Panc1 (cell line): ENCODE data around the gene MST1.

Source experiments
- POLR2AphosphoS5 ChIP-seq: IDR thresholded peaks from 2 replicates; pipeline ENCODE4 v1.6.1; 2012; ENCODE audit warnings: mild to moderate bottlenecking, low read depth, low read length, moderate library complexity
- TCF7L2 ChIP-seq: IDR thresholded peaks from 2 replicates; pipeline ENCODE4 v1.6.1; 2011; ENCODE audit warnings: mild to moderate bottlenecking, low read depth, low read length, inconsistent platforms
- TF ChIP-seq, protein P1 (sequence below): fragments of 450-650 bp; IDR thresholded peaks from 2 replicates; pipeline ENCODE4 v1.5.1; 2017; ENCODE audit warnings: mild to moderate bottlenecking
- TF ChIP-seq, protein P2 (sequence below), 2 experiments: IDR thresholded peaks; 2 replicates each; pipeline ENCODE4 v1.6.1; 2011 to 2012; ENCODE audit warnings: low read depth in 2 of 2, control low read depth in 1 of 2, low read length in 1 of 2, mild to moderate bottlenecking in 1 of 2, moderate library complexity in 1 of 2; ENCODE audit not compliant: insufficient read depth in 1 of 2

DNA sequence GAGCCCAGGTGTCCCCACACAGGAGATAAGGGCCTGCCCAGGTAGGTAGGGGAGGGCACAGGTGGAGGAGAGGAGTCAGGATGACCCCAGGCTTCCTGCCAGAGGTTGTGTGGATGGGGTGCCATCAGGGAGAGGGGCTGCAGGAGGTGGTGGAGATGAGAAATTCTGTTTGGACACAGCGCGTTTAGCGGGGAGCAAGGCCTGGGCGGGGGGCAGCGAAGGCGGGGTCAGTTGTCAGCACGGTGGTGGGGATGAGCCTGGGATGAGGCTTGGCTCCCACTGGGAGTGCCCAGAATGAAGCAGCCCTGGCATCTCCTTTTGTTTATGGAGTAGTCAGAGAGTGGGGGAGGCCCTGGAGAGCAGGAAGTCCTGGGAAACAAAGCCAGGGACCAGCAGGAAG is 14.7 kb upstream of the MST1 start:
- TF ChIP-seq, protein P1, sequence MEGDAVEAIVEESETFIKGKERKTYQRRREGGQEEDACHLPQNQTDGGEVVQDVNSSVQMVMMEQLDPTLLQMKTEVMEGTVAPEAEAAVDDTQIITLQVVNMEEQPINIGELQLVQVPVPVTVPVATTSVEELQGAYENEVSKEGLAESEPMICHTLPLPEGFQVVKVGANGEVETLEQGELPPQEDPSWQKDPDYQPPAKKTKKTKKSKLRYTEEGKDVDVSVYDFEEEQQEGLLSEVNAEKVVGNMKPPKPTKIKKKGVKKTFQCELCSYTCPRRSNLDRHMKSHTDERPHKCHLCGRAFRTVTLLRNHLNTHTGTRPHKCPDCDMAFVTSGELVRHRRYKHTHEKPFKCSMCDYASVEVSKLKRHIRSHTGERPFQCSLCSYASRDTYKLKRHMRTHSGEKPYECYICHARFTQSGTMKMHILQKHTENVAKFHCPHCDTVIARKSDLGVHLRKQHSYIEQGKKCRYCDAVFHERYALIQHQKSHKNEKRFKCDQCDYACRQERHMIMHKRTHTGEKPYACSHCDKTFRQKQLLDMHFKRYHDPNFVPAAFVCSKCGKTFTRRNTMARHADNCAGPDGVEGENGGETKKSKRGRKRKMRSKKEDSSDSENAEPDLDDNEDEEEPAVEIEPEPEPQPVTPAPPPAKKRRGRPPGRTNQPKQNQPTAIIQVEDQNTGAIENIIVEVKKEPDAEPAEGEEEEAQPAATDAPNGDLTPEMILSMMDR: no peak
- no peak for TF ChIP-seq POLR2AphosphoS5
- no peak for TF ChIP-seq TCF7L2
- TF ChIP-seq, protein P2, sequence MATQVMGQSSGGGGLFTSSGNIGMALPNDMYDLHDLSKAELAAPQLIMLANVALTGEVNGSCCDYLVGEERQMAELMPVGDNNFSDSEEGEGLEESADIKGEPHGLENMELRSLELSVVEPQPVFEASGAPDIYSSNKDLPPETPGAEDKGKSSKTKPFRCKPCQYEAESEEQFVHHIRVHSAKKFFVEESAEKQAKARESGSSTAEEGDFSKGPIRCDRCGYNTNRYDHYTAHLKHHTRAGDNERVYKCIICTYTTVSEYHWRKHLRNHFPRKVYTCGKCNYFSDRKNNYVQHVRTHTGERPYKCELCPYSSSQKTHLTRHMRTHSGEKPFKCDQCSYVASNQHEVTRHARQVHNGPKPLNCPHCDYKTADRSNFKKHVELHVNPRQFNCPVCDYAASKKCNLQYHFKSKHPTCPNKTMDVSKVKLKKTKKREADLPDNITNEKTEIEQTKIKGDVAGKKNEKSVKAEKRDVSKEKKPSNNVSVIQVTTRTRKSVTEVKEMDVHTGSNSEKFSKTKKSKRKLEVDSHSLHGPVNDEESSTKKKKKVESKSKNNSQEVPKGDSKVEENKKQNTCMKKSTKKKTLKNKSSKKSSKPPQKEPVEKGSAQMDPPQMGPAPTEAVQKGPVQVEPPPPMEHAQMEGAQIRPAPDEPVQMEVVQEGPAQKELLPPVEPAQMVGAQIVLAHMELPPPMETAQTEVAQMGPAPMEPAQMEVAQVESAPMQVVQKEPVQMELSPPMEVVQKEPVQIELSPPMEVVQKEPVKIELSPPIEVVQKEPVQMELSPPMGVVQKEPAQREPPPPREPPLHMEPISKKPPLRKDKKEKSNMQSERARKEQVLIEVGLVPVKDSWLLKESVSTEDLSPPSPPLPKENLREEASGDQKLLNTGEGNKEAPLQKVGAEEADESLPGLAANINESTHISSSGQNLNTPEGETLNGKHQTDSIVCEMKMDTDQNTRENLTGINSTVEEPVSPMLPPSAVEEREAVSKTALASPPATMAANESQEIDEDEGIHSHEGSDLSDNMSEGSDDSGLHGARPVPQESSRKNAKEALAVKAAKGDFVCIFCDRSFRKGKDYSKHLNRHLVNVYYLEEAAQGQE (IDR thresholded peaks at IDR 0.05; ENCODE audit: insufficient read depth in 1 of 2, low read depth in 2 of 2, low read length in 1 of 2): no peak
